Measurements from ENCODE around the gene G3BP1. TPM values are rescaled to one million over a fixed set of nuclear protein-coding genes. Genes with fewer than 3 reads are reported as not detected.
A peak's percentile ranks its signal among the peaks of the same experiment; 100 is the strongest.

Gene G3BP1
- total and polyA plus RNA-seq, 2 donors (not counting 1 experiment from before 2014, with no cell fraction given), result 68.2 to 132 TPM

- no peak for DNase-seq (ENCODE audit: low read depth in 2 of 2)
- Histone ChIP-seq H2AFZ (ENCODE audit: low read length) (peak overlapping the region; percentile 40), H3K79me2 (ENCODE audit: control insufficient read depth, insufficient read depth, low read length) (peaks cover 20% of the 10 kb centered on the region)
These were observed 14.3 kb upstream of the G3BP1 start for GRCh38 chr5:151757233-151758140.

GRCh38 chr5:151758141-151758429, 13.7 kb upstream of the G3BP1 start:
- TF ChIP-seq CTCF (conservative IDR thresholded peaks at IDR 0.05 in 1 of 2, IDR thresholded peaks at IDR 0.05 in 1 of 2; ENCODE audit: low read depth in 1 of 2, low read length in 2 of 2) (no peak), EZH2 (IDR thresholded peaks at IDR 0.05; ENCODE audit: low read length, missing control alignments) (no peak)
- Histone ChIP-seq H3K4me2 (ENCODE audit: extremely low read depth, insufficient read depth, low read length) (peak overlapping the region; percentile 98), H3K9ac (ENCODE audit: insufficient read depth, low read length) (peak overlapping the region; percentile 76), H4K20me1 (ENCODE audit: control insufficient read depth, extremely low read depth, insufficient read depth, low read length) (no peaks in the 10 kb centered on the region), H3K27ac (ENCODE audit: insufficient read depth, low read length) (peak overlapping the region; percentile 78), H3K79me2 (ENCODE audit: control insufficient read depth, insufficient read depth, low read length) (peaks cover 18% of the 10 kb centered on the region), H3K36me3 (ENCODE audit: control insufficient read depth, insufficient read depth, low read length) (no peaks in the 10 kb centered on the region), H2AFZ (ENCODE audit: low read length) (peak overlapping the region; percentile 40), H3K4me3 (replicated peaks in 1 of 4; ENCODE audit: control extremely low read depth in 1 of 4, insufficient read depth in 1 of 4, low read depth in 3 of 4, low read length in 4 of 4) (peak overlapping the region; percentile 82 to 97 (median 90)), H3K4me1 (ENCODE audit: control insufficient read depth, extremely low read depth, insufficient read depth, low read length) (peaks cover 3% of the 10 kb centered on the region), H3K9me3 (ENCODE audit: control insufficient read depth, insufficient read depth, low read depth, low read length) (no peaks in the 10 kb centered on the region), H3K27me3 (ENCODE audit: control insufficient read depth, insufficient read depth, low read length) (no peaks in the 10 kb centered on the region)
- DNase-seq (ENCODE audit: low read depth in 2 of 2), result no peak

More at GRCh38 chr5:151757233-151758140, 14.3 kb upstream of the G3BP1 start:
- H3K9me3 ChIP-seq (ENCODE audit: control insufficient read depth, insufficient read depth, low read depth, low read length), result no peaks in the 10 kb centered on the region
- H3K36me3 ChIP-seq (ENCODE audit: control insufficient read depth, insufficient read depth, low read length), result no peaks in the 10 kb centered on the region
- H3K27ac ChIP-seq (ENCODE audit: insufficient read depth, low read length), result peak overlapping the region; percentile 78
- peak overlapping the region; percentile 98 for H3K4me2 ChIP-seq (ENCODE audit: extremely low read depth, insufficient read depth, low read length)
- peak overlapping the region; percentile 76 for H3K9ac ChIP-seq (ENCODE audit: insufficient read depth, low read length)
- H3K27me3 ChIP-seq (ENCODE audit: control insufficient read depth, insufficient read depth, low read length), result no peaks in the 10 kb centered on the region
- H3K4me1 ChIP-seq (ENCODE audit: control insufficient read depth, extremely low read depth, insufficient read depth, low read length), result peaks cover 3% of the 10 kb centered on the region
- peak overlapping the region; percentile 82 to 97 (median 90) for H3K4me3 ChIP-seq (replicated peaks in 1 of 4; ENCODE audit: control extremely low read depth in 1 of 4, insufficient read depth in 1 of 4, low read depth in 3 of 4, low read length in 4 of 4)
- TF ChIP-seq EZH2 (IDR thresholded peaks at IDR 0.05; ENCODE audit: low read length, missing control alignments) (no peak), CTCF (conservative IDR thresholded peaks at IDR 0.05 in 1 of 2, IDR thresholded peaks at IDR 0.05 in 1 of 2; ENCODE audit: low read depth in 1 of 2, low read length in 2 of 2) (no peak)
- no peaks in the 10 kb centered on the region for H4K20me1 ChIP-seq (ENCODE audit: control insufficient read depth, extremely low read depth, insufficient read depth, low read length)

GRCh38 chr5:151758430-151759241, 13.1 kb upstream of the G3BP1 start, which contains the start of gene ATOX1:
ATOX1 (minus strand) TSS chr5:151758631; CDS start chr5:151758551, 80 bp downstream.
- TF ChIP-seq EZH2 (IDR thresholded peaks at IDR 0.05; ENCODE audit: low read length, missing control alignments) (no peak), CTCF (conservative IDR thresholded peaks at IDR 0.05 in 1 of 2, IDR thresholded peaks at IDR 0.05 in 1 of 2; ENCODE audit: low read depth in 1 of 2, low read length in 2 of 2) (no peak)
- Histone ChIP-seq H3K4me1 (ENCODE audit: control insufficient read depth, extremely low read depth, insufficient read depth, low read length) (peaks cover 3% of the 10 kb centered on the region), H3K79me2 (ENCODE audit: control insufficient read depth, insufficient read depth, low read length) (peaks cover 18% of the 10 kb centered on the region), H3K9ac (ENCODE audit: insufficient read depth, low read length) (peak within 1 kb of the TSS; percentile 76), H3K36me3 (ENCODE audit: control insufficient read depth, insufficient read depth, low read length) (no peaks in the 10 kb centered on the region), H3K27ac (ENCODE audit: insufficient read depth, low read length) (peak within 1 kb of the TSS; percentile 78), H3K4me2 (ENCODE audit: extremely low read depth, insufficient read depth, low read length) (peak within 1 kb of the TSS; percentile 98), H3K4me3 (replicated peaks in 1 of 4; ENCODE audit: control extremely low read depth in 1 of 4, insufficient read depth in 1 of 4, low read depth in 3 of 4, low read length in 4 of 4) (peak within 1 kb of the TSS; percentile 82 to 97 (median 90)), H3K9me3 (ENCODE audit: control insufficient read depth, insufficient read depth, low read depth, low read length) (no peaks in the 10 kb centered on the region), H3K27me3 (ENCODE audit: control insufficient read depth, insufficient read depth, low read length) (no peaks in the 10 kb centered on the region), H4K20me1 (ENCODE audit: control insufficient read depth, extremely low read depth, insufficient read depth, low read length) (no peaks in the 10 kb centered on the region), H2AFZ (ENCODE audit: low read length) (peak within 1 kb of the TSS; percentile 99)
- peak; percentile 85 to 88 for DNase-seq (ENCODE audit: low read depth in 2 of 2)
